COLO829 (cell line): ENCODE data around the gene EXOC1L.
"Not testable (repeated sequence)": the region's sequence is repeated elsewhere in the genome, so short reads cannot be mapped to it uniquely, and the experiment has no call there.

Experiments
- DNase-seq: peaks from one replicate; pipeline ENCODE4 v3.0.0; 2012; ENCODE audit warnings: low spot score

The EXOC1L gene

GRCh38 chr4:55838952-55839351 is 19.4 kb downstream of the EXOC1L start:
- no peak for DNase-seq

- no peak for DNase-seq
Measured at GRCh38 chr4:55840956-55841355, 21.4 kb downstream of the EXOC1L start.

GRCh38 chr4:55841373-55842239 is 22.0 kb downstream of the EXOC1L start:
- DNase-seq = not testable (repeated sequence)

- DNase-seq = not testable (repeated sequence)
Measured at GRCh38 chr4:55842312-55842711, 22.7 kb downstream of the EXOC1L start.

- DNase-seq = no peak
Measured at GRCh38 chr4:55849724-55850123, 30.1 kb downstream of the EXOC1L start.

GRCh38 chr4:55851885-55852284 is 32.3 kb downstream of the EXOC1L start:
- DNase-seq = no peak

- peak; percentile 95 for DNase-seq
Measured at GRCh38 chr4:55853484-55854046, 34.0 kb downstream of the EXOC1L start, which contains the start of gene EXOC1. Gene EXOC1, plus strand, starts transcription at chr4:55853648. Its CDS starts 4,676 bp downstream, at chr4:55858324.

- DNase-seq = no peak
Measured at GRCh38 chr4:55854129-55854528, 34.5 kb downstream of the EXOC1L start.

GRCh38 chr4:55857586-55857985 is 38.0 kb downstream of the EXOC1L start:
- no peak for DNase-seq

- DNase-seq = no peak
Measured at GRCh38 chr4:55859711-55860110, 40.1 kb downstream of the EXOC1L start.

- DNase-seq = no peak
Measured at GRCh38 chr4:55864577-55865223, 45.1 kb downstream of the EXOC1L start.

- no peak for DNase-seq
Measured at GRCh38 chr4:55865228-55865806, 45.7 kb downstream of the EXOC1L start.

GRCh38 chr4:55866290-55866907 is 46.8 kb downstream of the EXOC1L start:
- peak; percentile 41 for DNase-seq

GRCh38 chr4:55866973-55867574 is 47.5 kb downstream of the EXOC1L start:
- peak; percentile 16 for DNase-seq

- DNase-seq = no peak
Measured at GRCh38 chr4:55868581-55869090, 49.0 kb downstream of the EXOC1L start.

- no peak for DNase-seq
Measured at GRCh38 chr4:55871299-55871800, 51.8 kb downstream of the EXOC1L start.

- no peak for DNase-seq
Measured at GRCh38 chr4:55874831-55875230, 55.2 kb downstream of the EXOC1L start.

GRCh38 chr4:55876387-55876786 is 56.8 kb downstream of the EXOC1L start:
- DNase-seq = no peak

GRCh38 chr4:55879224-55879623 is 59.6 kb downstream of the EXOC1L start:
- DNase-seq = no peak

GRCh38 chr4:55880652-55881280 is 61.2 kb downstream of the EXOC1L start:
- DNase-seq = no peak
